Thymus (tissue), 11 donors: ENCODE results near the gene RRP1. TPM values are rescaled to one million over a fixed set of nuclear protein-coding genes. Genes with fewer than 3 reads are reported as not detected.

Source experiments
- DNase-seq, 9 donors: peaks; one replicate each; pipeline ENCODE4 v3.0.0-alpha.2; 2013; ENCODE audit warnings: low spot score in 9 of 9, low read depth in 6 of 9, missing footprints in 1 of 9
- H3K27ac ChIP-seq, 2 donors: one replicate each; pipeline ENCODE4 v1.5.1; 2013; ENCODE audit warnings: control low read depth in 1 of 2, low read depth in 1 of 2, low read length in 1 of 2, mild to moderate bottlenecking in 1 of 2, moderate library complexity in 1 of 2
- H3K27me3 ChIP-seq, 2 donors: one replicate each; pipeline ENCODE4 v1.5.1; 2013; ENCODE audit warnings: low read length in 1 of 2; ENCODE audit not compliant: control insufficient read depth in 2 of 2, insufficient read depth in 1 of 2
- H3K36me3 ChIP-seq, 2 donors: one replicate each; pipeline ENCODE4 v1.5.1; 2013; ENCODE audit warnings: low read length in 1 of 2, mild to moderate bottlenecking in 1 of 2, moderate library complexity in 1 of 2; ENCODE audit not compliant: control insufficient read depth in 2 of 2, insufficient read depth in 2 of 2
- H3K4me1 ChIP-seq, 2 donors: one replicate each; pipeline ENCODE4 v1.5.1; 2013; ENCODE audit warnings: low read length in 2 of 2; ENCODE audit not compliant: control insufficient read depth in 2 of 2, insufficient read depth in 2 of 2
- H3K4me3 ChIP-seq, 2 donors: one replicate each; pipeline ENCODE4 v1.5.1; 2013; ENCODE audit warnings: low read length in 2 of 2, control low read depth in 1 of 2, mild to moderate bottlenecking in 1 of 2
- H3K9me3 ChIP-seq, 2 donors: one replicate each; pipeline ENCODE4 v1.5.1; 2013; ENCODE audit warnings: low read length in 1 of 2, mild to moderate bottlenecking in 1 of 2; ENCODE audit not compliant: control insufficient read depth in 2 of 2, insufficient read depth in 1 of 2
- WGBS: extraction: QIAGEN DNeasy Blood & Tissue Kit; methylation state at CpG from one replicate; pipeline ENCODE4 v1.1.7; 2013; 5-methylcytosine and 5-hydroxymethylcytosine counted together
- polyA plus RNA-seq: library from polyadenylated mRNA; stranded (reverse); fragments of 200-250 nt; gene quantifications from one replicate; pipeline ENCODE4 v1.2.3, GENCODE V29; 2013
- total RNA-seq: library from RNA; stranded (reverse); fragments of 120-200 nt; gene quantifications from one replicate; pipeline ENCODE4 v1.2.4, GENCODE V29; 2013
- donor health status: healthy.

The RRP1 gene
- total and polyA plus RNA-seq, 2 donors = 11.1 to 16.3 TPM

DNA sequence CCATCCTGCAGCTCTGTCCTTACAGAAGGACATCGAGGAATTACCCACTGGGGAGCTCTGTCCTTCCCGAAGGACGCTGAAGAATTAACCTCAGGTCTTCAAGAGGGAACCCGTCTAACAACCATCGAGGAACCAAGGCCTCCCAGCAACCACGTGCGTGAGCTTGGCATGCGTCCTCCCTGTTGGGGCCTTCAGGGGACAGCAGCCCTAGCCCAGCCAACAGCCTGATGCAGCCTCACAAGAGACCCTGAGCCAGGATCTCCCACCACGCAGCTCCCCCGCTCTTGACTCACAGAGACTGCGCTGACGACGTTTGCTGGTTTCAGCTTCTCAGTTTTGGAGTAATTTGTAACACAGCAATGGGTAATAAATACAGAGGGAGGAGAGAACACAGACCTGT lies 56.0 kb downstream of the RRP1 start:
- WGBS = 98% methylated on average over 13 of the region's 13 CpGs
- DNase-seq = no peak
- no peak overlapping the region for H3K4me3 ChIP-seq
- no peaks in the 10 kb centered on the region for H3K36me3 ChIP-seq
- no peaks in the 10 kb centered on the region for H3K27me3 ChIP-seq
- no peaks in the 10 kb centered on the region for H3K4me1 ChIP-seq
- H3K27ac ChIP-seq = no peak overlapping the region
- H3K9me3 ChIP-seq = peaks cover 0 to 10% of the 10 kb centered on the region in 2 donors

DNA sequence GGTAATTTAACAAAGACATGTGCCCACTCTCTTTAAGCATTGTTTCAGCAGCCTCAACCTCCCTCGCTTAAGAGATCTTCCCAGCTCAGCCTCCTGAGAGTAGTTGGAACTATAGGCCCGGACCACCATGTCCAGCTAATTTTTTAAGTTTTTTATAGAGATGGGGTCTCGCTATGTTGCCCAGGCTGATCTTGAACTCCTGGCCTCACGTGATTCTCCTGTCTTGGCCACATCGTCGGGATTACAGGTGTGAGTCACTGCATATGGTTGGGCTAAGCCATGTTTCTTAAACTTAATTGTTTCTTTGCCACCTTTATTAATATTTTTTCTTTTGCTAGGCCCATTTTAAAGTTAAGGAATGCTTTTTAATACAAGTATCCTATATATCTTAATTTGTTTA lies 57.1 kb downstream of the RRP1 start:
- Histone ChIP-seq H3K4me1 (no peaks in the 10 kb centered on the region), H3K36me3 (no peaks in the 10 kb centered on the region), H3K27me3 (no peaks in the 10 kb centered on the region), H3K27ac (no peak overlapping the region), H3K4me3 (no peak overlapping the region), H3K9me3 (peaks cover 0 to 17% of the 10 kb centered on the region in 2 donors)
- DNase-seq = no peak
- WGBS = 92% methylated on average over 6 of the region's 6 CpGs

DNA sequence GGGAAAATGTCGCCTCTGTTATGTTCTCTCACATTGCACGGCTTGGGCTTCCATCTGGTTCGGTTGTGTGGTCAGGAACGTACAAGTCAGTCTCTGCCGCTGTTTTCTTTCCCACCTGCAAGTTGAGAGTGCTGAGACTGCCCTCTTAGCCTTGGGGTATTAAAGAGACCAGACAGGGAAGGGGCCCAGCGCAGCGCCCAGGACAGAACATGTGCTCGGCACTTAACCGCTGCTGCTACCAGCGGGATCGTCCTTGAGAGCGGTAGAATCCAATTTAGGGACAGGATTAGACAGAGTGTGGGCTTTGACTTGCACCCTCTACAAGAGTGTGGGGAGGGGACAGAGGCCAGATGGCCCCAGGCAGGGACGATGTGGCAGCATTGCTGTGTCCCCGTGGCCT lies 57.9 kb downstream of the RRP1 start:
- Histone ChIP-seq H3K27me3 (no peaks in the 10 kb centered on the region), H3K27ac (no peak overlapping the region), H3K4me3 (no peak overlapping the region), H3K9me3 (peaks cover 0 to 17% of the 10 kb centered on the region in 2 donors), H3K36me3 (no peaks in the 10 kb centered on the region), H3K4me1 (no peaks in the 10 kb centered on the region)
- 90% methylated on average over 14 of the region's 14 CpGs for WGBS
- no peak for DNase-seq

DNA sequence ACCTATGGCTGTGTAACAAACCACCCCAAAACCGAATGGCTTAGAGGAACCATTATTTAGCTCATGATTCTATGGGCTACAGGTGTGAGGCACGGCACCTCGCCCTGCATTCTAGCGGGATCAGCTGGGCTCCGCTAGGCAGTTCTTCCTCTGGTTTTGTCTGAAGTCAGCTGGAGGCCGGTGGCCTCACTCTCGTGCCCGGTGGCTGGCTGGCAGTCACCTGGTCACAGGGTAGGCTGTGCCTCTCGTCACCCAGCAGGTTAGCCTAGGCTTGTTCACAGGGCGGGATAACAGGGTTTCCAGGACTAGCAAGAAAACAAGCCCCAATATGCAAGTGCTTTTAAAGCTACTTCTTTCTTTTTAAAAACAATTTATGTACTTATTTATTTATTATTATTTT lies 59.4 kb downstream of the RRP1 start:
- Histone ChIP-seq H3K4me3 (no peak overlapping the region), H3K9me3 (peaks cover 0 to 17% of the 10 kb centered on the region in 2 donors), H3K27me3 (no peaks in the 10 kb centered on the region), H3K36me3 (no peaks in the 10 kb centered on the region), H3K27ac (no peak overlapping the region), H3K4me1 (no peaks in the 10 kb centered on the region)
- no peak for DNase-seq
- 95% methylated on average over 10 of the region's 10 CpGs for WGBS

DNA sequence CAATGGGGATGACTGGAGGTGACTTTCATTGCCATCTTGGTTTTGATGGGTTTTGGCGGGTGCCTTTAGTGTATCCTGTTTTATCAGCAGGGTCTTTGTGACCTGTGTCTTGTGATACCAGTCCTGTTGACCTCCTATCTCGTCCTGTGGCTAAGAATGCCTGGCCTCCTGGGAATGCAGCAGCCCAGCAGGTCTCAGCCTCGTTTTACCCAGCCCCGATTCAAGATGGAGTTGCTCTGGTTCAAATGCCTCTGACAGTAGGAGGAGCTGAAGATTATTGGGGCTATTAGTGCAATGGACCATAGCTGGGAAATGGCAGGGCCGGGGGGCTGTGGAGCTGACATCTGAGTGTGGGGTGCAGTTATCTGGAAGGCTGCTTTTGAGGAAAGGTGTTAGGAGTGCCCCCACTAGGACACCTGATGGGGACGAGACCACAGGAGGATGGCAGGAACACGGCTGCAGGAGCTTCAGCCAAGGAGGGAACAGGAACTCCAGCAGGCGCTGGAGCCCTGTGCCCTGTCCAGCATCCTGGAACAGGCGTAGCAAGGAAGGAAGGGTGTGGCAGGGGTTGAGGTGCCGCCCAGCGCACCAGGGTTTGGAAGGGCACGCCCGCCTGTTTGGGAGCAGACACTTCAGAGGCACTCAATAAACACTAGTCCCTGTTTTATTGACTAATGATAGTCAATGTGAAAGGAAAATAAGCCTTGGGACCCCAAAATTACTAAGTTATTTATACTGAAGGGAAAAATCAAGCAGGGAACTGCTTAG lies 60.3 kb downstream of the RRP1 start:
- peaks cover 0 to 4% of the 10 kb centered on the region in 2 donors for H3K4me1 ChIP-seq
- H3K27ac ChIP-seq = peak overlapping the region in 1 of 2 donors; percentile 31
- no peak overlapping the region for H3K4me3 ChIP-seq
- 92% methylated on average over 13 of the region's 13 CpGs for WGBS
- no peaks in the 10 kb centered on the region for H3K36me3 ChIP-seq
- no peak for DNase-seq
- H3K9me3 ChIP-seq = peaks cover 0 to 17% of the 10 kb centered on the region in 2 donors
- H3K27me3 ChIP-seq = peaks cover 0 to 1% of the 10 kb centered on the region in 2 donors

DNA sequence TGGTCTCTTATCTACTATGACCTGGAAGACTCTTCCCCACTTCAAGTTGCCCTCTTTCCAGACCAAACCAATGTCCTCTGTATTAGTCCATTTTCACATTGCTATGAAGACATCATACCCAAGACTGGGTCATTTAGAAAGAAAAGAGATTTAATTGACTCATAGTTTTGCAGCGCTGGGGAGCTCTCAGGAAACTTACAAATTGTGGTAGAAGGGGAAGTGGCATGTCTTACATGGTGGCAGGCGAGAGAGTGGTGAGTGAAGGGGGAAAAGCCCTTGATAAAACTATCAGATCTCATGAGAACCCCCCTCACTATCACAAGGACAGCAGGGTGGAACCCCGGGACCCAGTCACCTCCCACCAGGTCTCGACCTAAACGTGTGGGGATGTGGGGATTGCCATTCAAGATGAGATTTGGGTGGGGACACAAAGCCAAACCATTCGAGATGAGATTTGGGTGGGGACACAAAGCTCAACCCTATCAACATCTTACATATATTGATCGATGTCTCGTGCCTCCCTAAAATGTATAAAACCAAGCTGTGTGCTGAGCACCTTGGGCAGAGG lies 61.4 kb downstream of the RRP1 start:
- no peak for DNase-seq
- Histone ChIP-seq H3K4me3 (no peak overlapping the region), H3K27ac (no peak overlapping the region), H3K36me3 (no peaks in the 10 kb centered on the region), H3K9me3 (peaks cover 0 to 17% of the 10 kb centered on the region in 2 donors), H3K27me3 (peaks cover 0 to 3% of the 10 kb centered on the region in 2 donors), H3K4me1 (peaks cover 0 to 15% of the 10 kb centered on the region in 2 donors)
- 84% methylated on average over 8 of the region's 8 CpGs for WGBS

DNA sequence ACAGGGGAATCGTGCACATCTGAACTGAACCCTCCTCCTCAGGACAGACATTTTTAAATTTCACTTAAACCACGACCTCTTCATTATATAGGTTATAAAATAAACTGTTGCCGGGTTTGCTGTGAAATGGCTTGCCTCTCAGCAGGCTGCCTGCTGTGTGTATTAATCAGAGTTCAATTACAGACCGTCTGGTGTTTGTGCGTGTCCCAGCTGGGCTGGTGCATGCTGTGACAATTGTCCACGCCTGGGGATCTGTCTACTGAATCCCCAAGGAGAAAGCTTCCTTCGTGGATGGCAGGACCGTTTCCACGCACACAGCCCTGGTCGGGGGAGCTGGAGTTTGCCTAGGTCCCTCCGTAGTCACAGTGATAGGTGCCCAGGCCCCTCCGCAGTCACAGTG lies 62.2 kb downstream of the RRP1 start:
- Histone ChIP-seq H3K4me1 (peaks cover 0 to 18% of the 10 kb centered on the region in 2 donors), H3K27me3 (peaks cover 0 to 3% of the 10 kb centered on the region in 2 donors), H3K4me3 (no peak overlapping the region), H3K9me3 (peaks cover 0 to 17% of the 10 kb centered on the region in 2 donors), H3K36me3 (no peaks in the 10 kb centered on the region), H3K27ac (no peak overlapping the region)
- DNase-seq = no peak
- WGBS = 91% methylated on average over 12 of the region's 12 CpGs

DNA sequence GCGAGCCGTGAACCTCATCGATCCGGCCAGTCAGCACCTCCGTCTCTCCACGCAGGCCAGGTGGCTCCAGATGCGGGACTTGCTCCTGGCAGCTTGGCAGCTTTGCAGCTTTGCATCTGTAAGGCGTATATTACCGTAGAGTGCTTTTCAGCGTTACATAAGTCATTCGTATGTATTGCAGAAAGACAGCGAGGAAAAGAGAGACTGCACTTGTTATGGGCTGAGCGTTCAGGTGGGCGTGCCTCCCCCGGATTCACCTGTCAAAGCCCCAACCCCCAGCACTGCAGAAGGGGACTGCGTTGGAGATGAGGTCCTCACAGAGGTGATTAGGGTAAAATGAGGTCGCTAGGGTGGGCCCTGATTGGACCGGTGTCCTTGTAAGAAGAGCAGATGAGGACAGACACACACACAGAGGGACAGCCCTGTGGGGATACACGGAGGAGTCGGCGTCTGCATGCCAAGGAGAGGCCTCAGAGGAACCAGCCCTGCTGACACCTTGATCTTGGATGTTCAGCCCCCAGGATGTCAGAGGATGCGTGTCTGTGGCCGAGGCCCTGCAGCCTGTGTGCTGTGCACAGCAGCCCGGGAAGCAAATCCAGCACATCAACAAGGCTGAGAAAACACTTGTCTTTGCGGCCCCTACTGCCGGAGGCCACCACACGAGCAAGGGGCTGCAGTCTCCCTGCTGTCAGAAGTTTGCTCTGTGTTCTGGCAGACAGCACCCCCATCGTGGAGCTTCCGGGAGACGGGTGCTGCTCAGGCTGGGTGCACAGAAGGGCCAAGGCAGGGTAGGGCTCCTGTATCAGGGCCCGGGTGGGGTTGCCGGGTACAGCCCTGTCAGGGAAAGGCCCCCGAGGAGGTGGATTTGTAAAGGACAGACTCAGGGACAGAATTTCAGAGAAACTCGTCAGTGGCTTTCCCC lies 64.7 kb downstream of the RRP1 start:
- Histone ChIP-seq H3K36me3 (no peaks in the 10 kb centered on the region), H3K27me3 (peaks cover 0 to 3% of the 10 kb centered on the region in 2 donors), H3K4me1 (peaks cover 0 to 18% of the 10 kb centered on the region in 2 donors), H3K9me3 (peaks cover 0 to 11% of the 10 kb centered on the region in 2 donors), H3K27ac (no peak overlapping the region), H3K4me3 (no peak overlapping the region)
- 93% methylated on average over 34 of the region's 34 CpGs for WGBS
- DNase-seq = no peak
